OCI-LY7 (cell line): ENCODE measurements around the gene RIMBP3B. TPM values are rescaled to one million over a fixed set of nuclear protein-coding genes. Genes with fewer than 3 reads are reported as not detected.
"Not testable (repeated sequence)": the region's sequence is repeated elsewhere in the genome, so short reads cannot be mapped to it uniquely, and the experiment has no call there.

ENCODE experiments used
- BruUV-seq: library from RNA; stranded (reverse); fragments of 400-500 nt; replicated peaks from 2 replicates; lab custom pipeline; 2021; lab: Mats Ljungman, UMichigan
- CTCF ChIA-PET: fragments of 300-600 bp; sonication (Branson Sonifier 250); formaldehyde crosslinking; loops from one replicate; lab custom pipeline; 2022; ENCODE audit warnings: antibody characterized with exemption; ENCODE audit not compliant: unreplicated experiment; lab: Charles Lee
- POLR2A ChIA-PET: fragments of 300-600 bp; sonication (Branson Sonifier 250); formaldehyde crosslinking; loops from one replicate; lab custom pipeline; 2022; ENCODE audit warnings: antibody characterized with exemption; lab: Charles Lee
- DNase-seq: peaks from one replicate; pipeline ENCODE4 v3.0.0-alpha.2; 2015; ENCODE audit warnings: low spot score
- H2AFZ ChIP-seq: fragments of 200-600 bp; sonication (generic), shearing (Covaris generic); 2 replicates; pipeline ENCODE4 v1.6.1; 2014; ENCODE audit warnings: mild to moderate bottlenecking, antibody characterized with exemption, low read length, moderate library complexity
- H3K27ac ChIP-seq: fragments of 200-600 bp; sonication (generic); 2 replicates; pipeline ENCODE4 v1.5.1; 2014; ENCODE audit warnings: mixed run types, low read depth, mild to moderate bottlenecking, moderate library complexity, low read length, inconsistent platforms; ENCODE audit not compliant: poor library complexity, severe bottlenecking
- H3K36me3 ChIP-seq: fragments of 200-600 bp; sonication (generic); 2 replicates; pipeline ENCODE4 v1.6.1; 2014; ENCODE audit warnings: mild to moderate bottlenecking, antibody characterized with exemption, low read length, moderate library complexity, mixed read lengths; ENCODE audit not compliant: insufficient read depth
- H3K4me1 ChIP-seq: fragments of 200-600 bp; sonication (generic); 2 replicates; pipeline ENCODE4 v1.5.1; 2014; ENCODE audit warnings: mild to moderate bottlenecking, low read length; ENCODE audit not compliant: insufficient read depth, poor library complexity, severe bottlenecking
- H3K4me2 ChIP-seq: fragments of 200-600 bp; sonication (generic); 2 replicates; pipeline ENCODE4 v1.6.1; 2014; ENCODE audit warnings: mild to moderate bottlenecking, low read length
- H3K4me3 ChIP-seq: fragments of 200-600 bp; sonication (generic); 2 replicates; pipeline ENCODE4 v1.5.1; 2014; ENCODE audit warnings: mild to moderate bottlenecking, low read depth, low read length; ENCODE audit not compliant: poor library complexity, severe bottlenecking
- H3K79me2 ChIP-seq: fragments of 200-600 bp; sonication (generic); 2 replicates; pipeline ENCODE4 v1.6.1; 2016; ENCODE audit warnings: low read depth, mild to moderate bottlenecking, low read length, moderate library complexity, mixed read lengths; ENCODE audit not compliant: insufficient read depth
- H3K9me2 ChIP-seq: fragments of 200-600 bp; sonication (generic); 2 replicates; pipeline ENCODE4 v1.6.1; 2016; ENCODE audit warnings: mild to moderate bottlenecking, low read length, mixed read lengths; ENCODE audit not compliant: insufficient read depth
- H3K9me3 ChIP-seq: fragments of 200-600 bp; sonication (generic); 2 replicates; pipeline ENCODE4 v1.6.1; 2014; ENCODE audit warnings: mild to moderate bottlenecking, mixed run types, low read length, mixed read lengths
- H4K20me1 ChIP-seq: fragments of 200-600 bp; sonication (generic); 2 replicates; pipeline ENCODE4 v1.6.1; 2014; ENCODE audit warnings: mild to moderate bottlenecking, antibody characterized with exemption, low read length, moderate library complexity, mixed read lengths; ENCODE audit not compliant: insufficient read depth
- intact Hi-C: fragments of 100-400 bp; cut with micrococcal nuclease; formaldehyde crosslinking; loops from one replicate; pipeline ENCODE4 v1.10.0; 2022; ENCODE audit not compliant: unreplicated experiment
- total RNA-seq, 2 experiments: library from RNA; depleted of rRNA in 1 of 2; stranded (reverse); fragments of >200 nt in 1 of 2; shearing (Covaris generic) in 1 of 2; gene quantifications; 2 replicates each; pipeline ENCODE4 v1.2.3, GENCODE V29; 2014 to 2022

The RIMBP3B gene
- total RNA-seq, 2 experiments from 2014 or later, result 1.5 to 2.4 TPM

DNA sequence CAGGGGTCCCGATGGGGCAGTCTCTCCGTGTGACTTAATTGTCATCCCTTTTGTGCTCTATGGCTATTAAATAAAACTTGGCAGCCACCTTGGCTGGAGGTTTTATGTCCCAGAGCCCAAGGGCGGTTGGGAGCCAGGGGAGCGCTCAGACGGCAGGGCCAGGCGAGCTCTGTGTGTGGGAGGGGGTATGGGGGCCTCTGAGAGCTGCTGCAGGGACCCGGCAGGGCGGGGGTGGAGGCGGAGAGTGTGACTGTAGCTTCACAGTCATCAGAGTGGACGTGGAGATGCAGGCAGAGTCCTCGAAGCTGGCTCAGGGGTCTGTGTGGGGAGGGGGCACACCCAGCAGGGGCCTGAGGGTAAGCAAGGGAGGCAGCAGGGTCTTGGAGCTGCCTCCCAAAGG, 19.2 kb upstream of the RIMBP3B start:
- H3K4me3 ChIP-seq, CTCF ChIA-PET, DNase-seq, H4K20me1 ChIP-seq, BruUV-seq, intact Hi-C loops, H3K9me3 ChIP-seq, H3K79me2 ChIP-seq, H2AFZ ChIP-seq, H3K9me2 ChIP-seq, H3K4me1 ChIP-seq, H3K4me2 ChIP-seq, POLR2A ChIA-PET, H3K27ac ChIP-seq, H3K36me3 ChIP-seq: not testable (repeated sequence)

DNA sequence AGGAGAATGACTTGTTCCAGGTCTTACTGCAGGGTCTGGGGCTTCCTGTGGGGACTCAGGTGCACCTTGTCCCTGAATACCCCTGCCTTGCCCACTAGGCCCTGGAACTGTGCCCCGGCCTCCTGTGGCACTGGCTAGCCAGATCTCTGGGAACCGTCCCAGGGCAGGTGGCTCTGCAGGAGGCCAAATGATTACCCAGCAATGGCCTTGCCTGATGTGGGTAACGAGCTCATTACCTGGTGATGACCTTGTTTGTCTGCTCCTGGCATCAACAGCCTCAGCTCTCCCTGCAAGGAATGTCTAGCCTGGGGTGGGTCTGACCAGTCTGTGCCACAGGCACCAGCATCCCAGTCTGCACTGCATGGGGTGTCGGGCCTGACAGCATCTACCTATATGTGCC, 18.2 kb upstream of the RIMBP3B start:
- H3K27ac ChIP-seq, CTCF ChIA-PET, H3K4me3 ChIP-seq, H3K4me2 ChIP-seq, H3K79me2 ChIP-seq, H4K20me1 ChIP-seq, intact Hi-C loops, H3K9me2 ChIP-seq, H2AFZ ChIP-seq, H3K9me3 ChIP-seq, H3K4me1 ChIP-seq, H3K36me3 ChIP-seq, DNase-seq, POLR2A ChIA-PET, BruUV-seq: not testable (repeated sequence)

DNA sequence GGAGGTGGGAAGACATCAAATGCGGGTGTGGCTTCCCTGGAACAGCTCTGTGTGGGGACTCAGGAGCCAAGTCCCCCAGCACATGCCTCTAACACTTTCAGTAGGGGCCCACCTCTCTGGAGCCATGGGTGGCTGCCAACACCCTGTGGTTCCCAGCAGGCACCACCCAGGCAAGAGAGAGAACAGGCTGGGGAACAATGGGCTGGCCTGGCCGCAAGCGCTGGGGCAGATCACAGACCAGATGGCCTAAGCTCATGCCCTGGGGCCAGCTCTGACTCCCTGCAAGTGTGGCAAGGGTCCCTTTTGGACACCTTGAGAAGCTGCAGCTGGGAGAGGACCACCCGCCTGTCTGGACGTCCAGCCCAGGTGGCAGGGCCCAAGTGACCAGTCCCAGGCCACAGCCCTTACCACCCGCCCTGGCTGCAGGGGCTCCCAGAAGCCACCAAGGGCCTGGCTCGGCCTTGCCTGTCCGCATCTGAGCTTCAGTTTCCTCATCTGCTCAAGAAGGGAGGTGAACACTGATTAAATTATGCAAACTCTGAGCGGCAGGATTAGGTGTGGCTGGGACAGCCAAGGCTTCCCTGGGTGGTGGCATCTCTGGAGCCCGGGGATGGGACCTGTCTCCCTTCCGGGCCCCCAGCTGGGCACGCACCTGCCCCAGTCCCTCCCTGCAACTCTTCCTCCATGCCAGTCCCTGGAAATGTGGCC, 14.8 kb upstream of the RIMBP3B start:
- DNase-seq, H3K36me3 ChIP-seq, H3K79me2 ChIP-seq, H2AFZ ChIP-seq, CTCF ChIA-PET, H3K4me2 ChIP-seq, H3K9me2 ChIP-seq, H3K27ac ChIP-seq, H3K9me3 ChIP-seq, intact Hi-C loops, BruUV-seq, H3K4me3 ChIP-seq, H3K4me1 ChIP-seq, H4K20me1 ChIP-seq, POLR2A ChIA-PET: not testable (repeated sequence)

DNA sequence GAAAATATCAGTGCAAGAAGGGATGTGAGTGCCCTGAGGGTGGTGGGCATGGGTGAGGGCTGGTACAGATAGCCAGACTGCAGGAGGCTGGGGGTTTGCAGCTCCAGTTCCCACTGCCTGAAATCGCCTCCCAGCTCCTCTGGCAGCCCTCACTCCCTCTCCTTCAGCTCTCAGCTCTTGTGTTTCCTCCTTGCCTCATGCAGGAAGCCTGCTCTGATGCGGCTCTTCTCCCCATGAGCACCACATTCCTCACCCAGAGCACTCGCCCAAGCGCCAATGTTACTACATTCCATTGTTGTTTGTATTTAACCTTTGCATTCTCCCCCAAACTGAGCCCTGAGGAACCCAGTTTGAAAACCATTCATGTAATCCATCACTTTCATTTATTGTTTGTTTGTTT, 7.7 kb upstream of the RIMBP3B start:
- H3K36me3 ChIP-seq, H3K79me2 ChIP-seq, CTCF ChIA-PET, H4K20me1 ChIP-seq, H3K9me2 ChIP-seq, H3K9me3 ChIP-seq, H3K4me1 ChIP-seq, BruUV-seq, H3K4me2 ChIP-seq, DNase-seq, H2AFZ ChIP-seq, H3K27ac ChIP-seq, intact Hi-C loops, POLR2A ChIA-PET, H3K4me3 ChIP-seq: not testable (repeated sequence)

DNA sequence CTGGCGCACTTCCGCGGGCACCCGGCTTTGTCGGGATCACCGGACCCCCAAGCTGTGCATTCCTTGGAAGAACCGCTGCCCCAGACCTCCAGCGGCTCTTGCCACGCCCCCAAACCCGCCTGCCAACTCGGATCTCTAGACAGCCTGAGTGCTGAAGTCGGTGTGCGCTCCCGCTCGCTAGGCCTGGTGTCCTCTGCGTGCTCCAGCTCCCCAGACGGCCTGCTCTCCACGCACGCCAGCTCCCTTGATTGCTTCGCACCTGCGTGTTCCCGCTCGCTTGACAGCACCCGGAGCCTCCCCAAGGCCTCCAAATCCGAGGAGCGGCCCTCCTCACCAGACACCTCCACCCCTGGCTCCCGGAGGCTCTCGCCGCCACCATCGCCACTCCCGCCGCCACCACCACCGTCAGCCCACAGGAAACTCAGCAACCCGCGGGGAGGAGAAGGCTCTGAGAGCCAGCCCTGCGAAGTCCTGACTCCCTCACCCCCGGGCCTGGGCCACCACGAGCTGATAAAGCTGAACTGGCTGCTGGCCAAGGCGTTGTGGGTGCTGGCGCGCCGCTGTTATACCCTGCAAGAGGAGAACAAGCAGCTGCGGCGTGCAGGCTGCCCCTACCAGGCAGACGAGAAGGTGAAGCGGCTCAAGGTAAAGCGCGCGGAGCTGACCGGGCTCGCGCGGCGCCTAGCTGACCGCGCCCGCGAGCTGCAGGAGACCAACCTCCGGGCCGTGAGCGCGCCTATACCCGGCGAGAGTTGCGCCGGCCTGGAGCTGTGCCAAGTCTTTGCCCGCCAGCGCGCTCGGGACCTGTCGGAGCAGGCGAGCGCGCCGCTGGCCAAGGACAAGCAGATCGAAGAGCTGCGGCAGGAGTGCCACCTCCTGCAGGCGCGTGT, 1.2 kb downstream of the RIMBP3B start:
- POLR2A ChIA-PET, H2AFZ ChIP-seq, H3K79me2 ChIP-seq, H3K36me3 ChIP-seq, intact Hi-C loops, H3K9me3 ChIP-seq, H3K4me3 ChIP-seq, H3K4me2 ChIP-seq, H3K9me2 ChIP-seq, H4K20me1 ChIP-seq, H3K4me1 ChIP-seq, H3K27ac ChIP-seq, DNase-seq, BruUV-seq, CTCF ChIA-PET: not testable (repeated sequence)

DNA sequence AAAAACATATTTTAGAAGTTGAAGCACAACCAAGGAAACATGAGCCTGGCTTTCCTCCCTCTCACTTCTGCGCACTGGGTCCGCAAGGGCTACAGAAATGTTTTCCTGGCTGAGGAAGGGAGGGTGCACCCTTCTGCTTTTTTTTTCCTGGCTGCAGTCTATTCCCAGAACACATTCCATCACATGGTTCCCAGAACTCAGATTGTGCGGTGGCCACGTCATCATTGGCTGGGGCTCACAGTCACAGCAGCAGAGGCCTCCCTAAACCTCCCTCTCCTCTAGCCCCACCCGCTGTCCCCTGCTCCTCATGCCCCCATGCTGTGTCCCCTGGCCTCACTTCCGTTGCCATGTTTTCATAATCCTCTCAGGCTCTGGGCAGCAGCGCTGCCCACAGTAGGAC, 5.9 kb downstream of the RIMBP3B start:
- H3K9me3 ChIP-seq, H3K79me2 ChIP-seq, H3K4me2 ChIP-seq, CTCF ChIA-PET, POLR2A ChIA-PET, H3K27ac ChIP-seq, DNase-seq, intact Hi-C loops, H3K9me2 ChIP-seq, H3K36me3 ChIP-seq, BruUV-seq, H4K20me1 ChIP-seq, H3K4me3 ChIP-seq, H2AFZ ChIP-seq, H3K4me1 ChIP-seq: not testable (repeated sequence)
